ENCODE measurements around the gene MEGF6. TPM values are rescaled to one million over a fixed set of nuclear protein-coding genes. Genes with fewer than 3 reads are reported as not detected.

The MEGF6 gene
- total RNA-seq, 4 donors from 2014 or later = 4.1 to 27.1 (median 11.4) TPM

DNA sequence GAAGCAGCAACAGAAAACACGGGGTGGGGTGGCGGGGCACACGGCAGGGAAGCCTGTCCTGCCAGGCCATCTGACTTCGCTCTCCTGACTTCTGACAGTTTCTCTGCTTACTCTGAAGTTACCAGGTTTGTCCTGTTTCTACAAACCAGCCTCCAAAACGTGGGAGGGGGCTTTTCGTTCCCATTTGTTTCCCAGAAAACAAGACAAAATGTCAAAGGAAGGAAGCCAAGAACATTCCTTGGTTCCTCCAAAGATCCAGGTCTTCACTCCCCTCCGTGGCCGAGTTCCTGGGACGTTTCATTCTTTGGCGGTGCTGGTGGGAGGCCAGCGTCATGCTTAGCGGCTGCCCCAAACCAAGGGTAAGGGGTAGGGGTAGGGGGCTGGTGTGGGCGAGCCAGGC is 49.6 kb downstream of the MEGF6 start:
- no peak for DNase-seq
- TF ChIP-seq POLR2AphosphoS5 (IDR thresholded peaks at IDR 0.05) = no peak
- TF ChIP-seq, protein P1, sequence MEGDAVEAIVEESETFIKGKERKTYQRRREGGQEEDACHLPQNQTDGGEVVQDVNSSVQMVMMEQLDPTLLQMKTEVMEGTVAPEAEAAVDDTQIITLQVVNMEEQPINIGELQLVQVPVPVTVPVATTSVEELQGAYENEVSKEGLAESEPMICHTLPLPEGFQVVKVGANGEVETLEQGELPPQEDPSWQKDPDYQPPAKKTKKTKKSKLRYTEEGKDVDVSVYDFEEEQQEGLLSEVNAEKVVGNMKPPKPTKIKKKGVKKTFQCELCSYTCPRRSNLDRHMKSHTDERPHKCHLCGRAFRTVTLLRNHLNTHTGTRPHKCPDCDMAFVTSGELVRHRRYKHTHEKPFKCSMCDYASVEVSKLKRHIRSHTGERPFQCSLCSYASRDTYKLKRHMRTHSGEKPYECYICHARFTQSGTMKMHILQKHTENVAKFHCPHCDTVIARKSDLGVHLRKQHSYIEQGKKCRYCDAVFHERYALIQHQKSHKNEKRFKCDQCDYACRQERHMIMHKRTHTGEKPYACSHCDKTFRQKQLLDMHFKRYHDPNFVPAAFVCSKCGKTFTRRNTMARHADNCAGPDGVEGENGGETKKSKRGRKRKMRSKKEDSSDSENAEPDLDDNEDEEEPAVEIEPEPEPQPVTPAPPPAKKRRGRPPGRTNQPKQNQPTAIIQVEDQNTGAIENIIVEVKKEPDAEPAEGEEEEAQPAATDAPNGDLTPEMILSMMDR (IDR thresholded peaks at IDR 0.05) = no peak
- no peak overlapping the region for H3K4me3 ChIP-seq
- H3K9me3 ChIP-seq = no peaks in the 10 kb centered on the region
- no peaks in the 10 kb centered on the region for H3K27me3 ChIP-seq
- intact Hi-C loops (cut with DNase I; ENCODE audit: low total_unique reads) = no loop called here
- H3K4me1 ChIP-seq = no peaks in the 10 kb centered on the region
- H3K36me3 ChIP-seq = no peaks in the 10 kb centered on the region
- in situ Hi-C loops (cut with MboI; ENCODE audit: low pct_ligation_motif_present in 1 of 4, low pct_unique_long_range_greater_than_20kb in 1 of 4, low sequenced_read_pairs in 3 of 4) = no loop called here
- WGBS, 2 donors (ENCODE audit: low coverage in 1 of 2) = 40 to 72% methylated on average over 5 to 13 of the region's 13 CpGs
- no peak overlapping the region for H3K27ac ChIP-seq

DNA sequence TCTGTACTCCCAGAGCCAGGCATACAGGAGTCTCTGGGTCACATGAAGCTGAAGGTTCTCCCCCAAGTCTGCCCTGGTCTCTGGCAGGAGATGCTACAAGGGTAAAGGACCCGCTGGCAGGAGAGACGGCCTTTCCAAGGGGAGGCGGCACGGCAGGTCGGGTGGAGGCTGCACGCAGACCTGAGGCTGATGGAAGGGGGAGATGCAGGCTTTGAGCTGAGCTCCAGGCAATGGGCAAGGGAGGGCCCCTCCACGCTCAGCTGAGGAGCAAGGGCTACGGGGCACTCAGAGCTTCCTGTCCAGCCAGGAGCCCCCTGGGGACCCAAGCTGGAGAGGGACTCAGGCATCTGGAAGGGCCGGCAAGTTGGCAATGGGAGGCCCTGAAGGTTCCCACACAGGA is 50.3 kb downstream of the MEGF6 start:
- Histone ChIP-seq H3K27me3 (no peaks in the 10 kb centered on the region), H3K4me1 (no peaks in the 10 kb centered on the region), H3K9me3 (no peaks in the 10 kb centered on the region), H3K27ac (no peak overlapping the region), H3K4me3 (no peak overlapping the region), H3K36me3 (no peaks in the 10 kb centered on the region)
- in situ Hi-C loops (cut with MboI; ENCODE audit: low pct_ligation_motif_present in 1 of 4, low pct_unique_long_range_greater_than_20kb in 1 of 4, low sequenced_read_pairs in 3 of 4) (no loop called here), intact Hi-C loops (cut with DNase I; ENCODE audit: low total_unique reads) (no loop called here)
- 82% methylated on average over 9 of the region's 9 CpGs; no CpG with 5 or more reads in 1 of the 2 donors for WGBS, 2 donors (ENCODE audit: low coverage in 1 of 2)
- TF ChIP-seq POLR2AphosphoS5 (IDR thresholded peaks at IDR 0.05) (no peak), EP300 (IDR thresholded peaks at IDR 0.05; ENCODE audit: low read depth) (no peak), POLR2A (IDR thresholded peaks at IDR 0.05) (no peak)
- TF ChIP-seq, protein P1 (IDR thresholded peaks at IDR 0.05) = no peak
- DNase-seq = no peak

DNA sequence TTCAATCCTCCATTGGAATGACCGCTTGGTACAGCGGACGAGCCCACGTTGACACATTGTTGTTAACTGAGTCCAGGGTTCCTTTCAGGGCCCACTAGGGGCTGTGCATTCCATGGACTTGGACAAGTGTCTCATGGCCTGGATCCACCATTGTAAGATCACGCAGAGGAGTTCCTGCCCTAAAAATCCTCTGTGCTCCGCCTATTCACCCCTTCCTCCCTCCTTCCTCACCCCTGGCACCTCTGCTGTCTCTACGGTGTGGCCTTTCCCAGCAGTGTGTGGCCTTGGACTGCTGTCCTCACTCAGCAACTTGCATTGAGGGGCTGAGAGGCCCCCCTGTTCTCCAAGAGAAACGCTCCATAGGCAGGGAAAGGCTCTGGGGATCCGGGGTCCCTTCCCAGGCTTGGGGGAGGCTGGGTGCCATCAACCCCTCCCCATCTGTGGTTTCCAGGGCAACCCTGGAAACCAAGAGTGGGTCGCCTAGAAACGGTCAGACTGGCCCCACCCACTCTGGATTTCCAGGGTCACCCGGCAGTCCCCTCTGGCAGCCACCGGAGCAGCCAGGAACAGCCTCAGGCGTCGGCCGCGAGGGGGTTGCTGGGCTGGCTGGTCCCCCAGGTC is 50.9 kb downstream of the MEGF6 start:
- Histone ChIP-seq H3K4me3 (no peak overlapping the region), H3K36me3 (no peaks in the 10 kb centered on the region), H3K27ac (no peak overlapping the region), H3K9me3 (no peaks in the 10 kb centered on the region), H3K4me1 (no peaks in the 10 kb centered on the region), H3K27me3 (no peaks in the 10 kb centered on the region)
- no peak for DNase-seq
- TF ChIP-seq POLR2A (IDR thresholded peaks at IDR 0.05) = no peak
- no peak for TF ChIP-seq EP300 (IDR thresholded peaks at IDR 0.05; ENCODE audit: low read depth)
- WGBS, 2 donors (ENCODE audit: low coverage in 1 of 2) = 60 to 72% methylated on average over 2 to 17 of the region's 17 CpGs
- in situ Hi-C loops (cut with MboI; ENCODE audit: low pct_ligation_motif_present in 1 of 4, low pct_unique_long_range_greater_than_20kb in 1 of 4, low sequenced_read_pairs in 3 of 4) = no loop called here
- intact Hi-C loops (cut with DNase I; ENCODE audit: low total_unique reads) = no loop called here

DNA sequence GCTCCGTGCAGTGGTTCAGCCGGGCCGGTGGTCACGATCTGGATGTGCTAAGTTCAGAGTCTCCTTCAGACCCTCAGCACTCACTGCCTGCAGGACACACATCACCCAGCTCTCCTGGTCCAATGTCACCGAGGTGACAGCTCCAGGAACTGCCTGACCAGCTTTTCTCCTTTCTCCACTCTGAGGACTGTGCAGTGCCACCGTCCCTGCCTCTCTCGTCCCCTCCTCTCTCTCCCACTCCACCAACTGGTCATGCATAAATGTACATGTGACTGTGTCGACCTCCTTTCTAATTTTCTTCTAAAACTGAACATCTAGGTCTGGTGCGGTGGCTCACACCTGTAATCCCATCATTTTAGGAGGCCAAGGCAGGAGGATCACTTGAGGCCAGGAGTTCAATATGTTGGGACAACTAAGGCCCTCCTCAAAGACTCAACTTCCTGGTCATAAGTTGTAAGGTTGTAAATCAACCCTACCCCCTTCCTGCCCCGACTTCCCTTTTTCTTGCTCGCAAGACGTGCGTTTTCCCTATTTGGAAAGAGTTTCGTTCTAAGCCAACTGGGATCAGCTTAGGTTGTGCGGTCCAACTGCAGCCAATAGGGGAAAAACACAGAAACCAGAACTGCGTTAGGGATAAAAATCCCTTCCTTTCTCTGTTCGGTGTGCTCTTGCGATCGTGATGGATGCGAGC is 53.1 kb downstream of the MEGF6 start:
- H3K36me3 ChIP-seq = no peaks in the 10 kb centered on the region
- WGBS, 2 donors (ENCODE audit: low coverage in 1 of 2) = 71 to 82% methylated on average over 4 to 20 of the region's 20 CpGs
- in situ Hi-C loops (cut with MboI; ENCODE audit: low pct_ligation_motif_present in 1 of 4, low pct_unique_long_range_greater_than_20kb in 1 of 4, low sequenced_read_pairs in 3 of 4) = no loop called here
- intact Hi-C loops (cut with DNase I; ENCODE audit: low total_unique reads) = no loop called here
- DNase-seq = no peak
- no peak overlapping the region for H3K27ac ChIP-seq
- H3K4me3 ChIP-seq = no peak overlapping the region
- H3K9me3 ChIP-seq = no peaks in the 10 kb centered on the region
- TF ChIP-seq, protein P1 (IDR thresholded peaks at IDR 0.05) = no peak
- TF ChIP-seq POLR2AphosphoS5 (IDR thresholded peaks at IDR 0.05) (no peak), EP300 (IDR thresholded peaks at IDR 0.05; ENCODE audit: low read depth) (no peak), POLR2A (IDR thresholded peaks at IDR 0.05) (no peak)
- H3K4me1 ChIP-seq = peaks cover 0 to 8% (median 3%) of the 10 kb centered on the region in 4 donors
- H3K27me3 ChIP-seq = no peaks in the 10 kb centered on the region
